HepG2 (cell line): ENCODE results near the gene SPHK2.

Experiments
- CREB1 ChIP-seq, 2 experiments: fragments of 450-650 bp in 1 of 2; IDR thresholded peaks; 2 replicates each; pipeline ENCODE4 v1.6.1; 2016 to 2017; ENCODE audit warnings: control low read depth in 1 of 2, mild to moderate bottlenecking in 1 of 2, missing compliant biosample characterization in 1 of 2, missing genetic modification characterization in 1 of 2
- E2F1 ChIP-seq: sonication (generic); formaldehyde crosslinking; IDR thresholded peaks from 2 replicates; pipeline ENCODE4 v1.5.0; 2020; ENCODE audit warnings: missing genetic modification reagents
- EHMT2 ChIP-seq: fragments of 200-600 bp; sonication (generic); IDR thresholded peaks from 2 replicates; pipeline ENCODE4 v1.7.0; 2017; ENCODE audit warnings: antibody characterized with exemption, low read depth, low read length, borderline replicate concordance
- HOMEZ ChIP-seq: IDR thresholded peaks from 2 replicates; pipeline ENCODE4 v1.6.1; 2016; ENCODE audit warnings: low read depth
- NR0B2 ChIP-seq: sonication (generic); formaldehyde crosslinking; IDR thresholded peaks from 2 replicates; pipeline ENCODE4 v1.4.0; 2020; ENCODE audit warnings: mild to moderate bottlenecking, missing genetic modification reagents
- NR2C2 ChIP-seq: sonication (generic); formaldehyde crosslinking; IDR thresholded peaks from 2 replicates; pipeline ENCODE4 v1.4.0; 2020; ENCODE audit warnings: missing genetic modification reagents, mild to moderate bottlenecking, moderate library complexity, borderline replicate concordance
- POLR2A ChIP-seq, 2 experiments: IDR thresholded peaks; 2 replicates each; pipeline ENCODE4 v1.6.1; 2011; ENCODE audit warnings: low read depth in 2 of 2, low read length in 2 of 2, mild to moderate bottlenecking in 1 of 2, moderate library complexity in 1 of 2; ENCODE audit not compliant: insufficient read depth in 1 of 2
- SP4 ChIP-seq: sonication (generic); formaldehyde crosslinking; IDR thresholded peaks from 2 replicates; pipeline ENCODE4 v1.8.1; 2023; ENCODE audit warnings: mild to moderate bottlenecking, missing genetic modification reagents
- ZFP1 ChIP-seq: IDR thresholded peaks from 2 replicates; pipeline ENCODE4 v1.6.1; 2016
- ZNF280B ChIP-seq: sonication (generic); formaldehyde crosslinking; IDR thresholded peaks from 2 replicates; pipeline ENCODE4 v1.5.0; 2020; ENCODE audit warnings: missing genetic modification reagents, mild to moderate bottlenecking, borderline replicate concordance
- ZNF337 ChIP-seq: sonication (generic); formaldehyde crosslinking; IDR thresholded peaks from 2 replicates; pipeline ENCODE4 v1.5.1; 2020; ENCODE audit warnings: missing genetic modification reagents, low read depth, mild to moderate bottlenecking, borderline replicate concordance

- no peak for TF ChIP-seq ZFP1 (CRISPR knock-in tag)
- TF ChIP-seq SP4 (CRISPR knock-in tag), result no peak
- no peak for TF ChIP-seq HOMEZ (CRISPR knock-in tag)
- TF ChIP-seq EHMT2, result no peak
- TF ChIP-seq NR2C2 (CRISPR knock-in tag), result no peak
- no peak for TF ChIP-seq ZNF337 (CRISPR knock-in tag)
- TF ChIP-seq CREB1 (IDR thresholded peaks at IDR 0.05), result no peak
- TF ChIP-seq CREB1 (CRISPR knock-in tag; IDR thresholded peaks at IDR 0.05), result no peak
- no peak for TF ChIP-seq POLR2A (IDR thresholded peaks at IDR 0.05; ENCODE audit: insufficient read depth in 1 of 2, low read depth in 2 of 2, low read length in 2 of 2)
- no peak for TF ChIP-seq E2F1 (CRISPR knock-in tag)
- no peak for TF ChIP-seq ZNF280B (CRISPR knock-in tag)
- TF ChIP-seq NR0B2, result no peak
Measured at GRCh38 chr19:48651683-48652048, 32.4 kb downstream of the SPHK2 start.
